COR-L47 (cell line): ENCODE measurements around the gene FLT3LG.
A peak's percentile ranks its signal among the peaks of the same experiment; 100 is the strongest.

Experiments used
- DNase-seq: peaks from one replicate; lab custom pipeline; 2025; lab: John Stamatoyannopoulos, UW

Gene FLT3LG

DNA sequence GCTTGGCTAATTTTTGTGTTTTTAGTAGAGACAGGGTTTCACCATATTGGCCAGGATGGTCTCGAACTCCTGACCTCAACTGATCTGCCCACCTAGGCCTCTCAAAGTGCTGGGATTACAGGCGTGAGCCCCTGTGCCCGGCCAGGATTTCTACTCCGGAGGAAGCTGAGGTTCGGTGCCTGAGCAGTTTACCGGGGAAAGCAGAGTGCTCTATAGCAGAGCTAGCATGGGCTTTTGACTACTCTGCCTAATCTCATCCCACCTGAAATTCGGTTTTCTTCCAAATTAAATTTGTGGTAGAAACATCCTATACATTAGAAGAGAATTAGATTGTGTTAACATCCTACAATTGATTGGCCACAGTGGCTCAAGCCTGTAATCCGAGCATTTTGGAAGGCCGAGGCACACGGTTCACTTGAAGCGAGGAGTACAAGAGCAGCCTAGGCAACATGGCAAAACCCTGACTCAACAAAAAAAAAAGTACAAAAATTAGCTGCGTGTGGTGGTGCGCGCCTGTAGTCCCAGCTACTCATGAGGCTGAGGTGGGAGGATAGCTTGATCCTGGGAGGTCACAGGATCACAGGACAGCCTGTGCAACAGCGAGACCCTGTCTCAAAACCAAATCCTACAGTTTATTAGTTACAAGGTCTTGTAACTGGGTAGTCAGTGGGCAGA lies 15.0 kb downstream of the FLT3LG start:
- no peak for DNase-seq

DNA sequence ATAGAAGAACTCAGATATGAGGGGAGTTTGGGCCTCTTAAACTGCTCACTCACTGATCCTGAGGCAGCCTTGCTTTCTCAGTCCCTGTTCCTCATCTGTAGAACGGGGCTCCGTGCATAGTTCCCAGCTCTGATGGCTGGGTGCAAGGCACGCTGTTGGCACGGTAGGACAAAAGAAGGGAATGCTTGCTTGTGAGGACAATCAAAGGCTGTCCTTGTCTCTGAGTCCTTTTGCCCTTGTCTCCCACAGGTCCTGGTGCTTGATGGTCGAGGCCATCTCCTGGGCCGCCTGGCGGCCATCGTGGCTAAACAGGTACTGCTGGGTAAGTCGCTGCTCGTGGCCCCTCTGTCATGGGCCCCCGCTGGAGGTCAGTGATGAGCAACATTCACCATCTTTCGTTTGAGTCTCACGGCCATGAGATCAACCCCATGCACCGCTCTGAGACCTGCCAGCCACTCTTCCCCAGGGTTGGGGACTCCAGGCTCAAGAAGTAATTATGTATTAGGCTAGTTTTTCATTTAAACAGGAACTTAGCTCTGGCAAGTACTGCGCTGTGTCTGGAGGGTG lies 15.7 kb downstream of the FLT3LG start:
- no peak for DNase-seq

DNA sequence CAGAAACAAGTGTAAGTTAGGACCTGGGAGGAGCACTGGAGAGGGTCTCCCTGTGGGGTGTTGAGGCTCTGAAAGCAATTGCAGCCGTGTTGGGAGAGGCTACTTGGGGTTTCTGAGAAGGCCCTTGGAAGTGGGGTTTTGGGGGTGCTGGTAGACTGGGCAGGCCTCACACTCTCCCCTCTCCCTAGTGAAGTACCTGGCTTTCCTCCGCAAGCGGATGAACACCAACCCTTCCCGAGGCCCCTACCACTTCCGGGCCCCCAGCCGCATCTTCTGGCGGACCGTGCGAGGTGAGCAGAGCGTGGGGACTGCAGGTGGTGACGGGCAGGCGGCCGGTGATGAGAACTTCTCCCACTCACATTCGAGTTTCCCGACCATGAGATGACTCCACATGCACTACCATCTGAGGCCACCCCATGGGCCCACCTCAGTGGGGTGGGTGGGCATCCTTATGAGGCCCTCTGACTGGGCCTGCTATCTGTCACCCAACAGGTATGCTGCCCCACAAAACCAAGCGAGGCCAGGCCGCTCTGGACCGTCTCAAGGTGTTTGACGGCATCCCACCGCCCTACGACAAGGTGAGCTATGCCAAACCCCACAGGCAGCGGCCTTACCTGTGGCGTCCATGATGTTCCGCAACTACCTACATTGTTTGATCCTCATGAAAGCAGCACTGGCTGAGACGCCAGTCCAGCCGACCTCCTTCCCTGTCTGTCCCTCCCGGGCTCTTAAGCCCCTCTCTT lies 16.4 kb downstream of the FLT3LG start:
- DNase-seq = no peak

DNA sequence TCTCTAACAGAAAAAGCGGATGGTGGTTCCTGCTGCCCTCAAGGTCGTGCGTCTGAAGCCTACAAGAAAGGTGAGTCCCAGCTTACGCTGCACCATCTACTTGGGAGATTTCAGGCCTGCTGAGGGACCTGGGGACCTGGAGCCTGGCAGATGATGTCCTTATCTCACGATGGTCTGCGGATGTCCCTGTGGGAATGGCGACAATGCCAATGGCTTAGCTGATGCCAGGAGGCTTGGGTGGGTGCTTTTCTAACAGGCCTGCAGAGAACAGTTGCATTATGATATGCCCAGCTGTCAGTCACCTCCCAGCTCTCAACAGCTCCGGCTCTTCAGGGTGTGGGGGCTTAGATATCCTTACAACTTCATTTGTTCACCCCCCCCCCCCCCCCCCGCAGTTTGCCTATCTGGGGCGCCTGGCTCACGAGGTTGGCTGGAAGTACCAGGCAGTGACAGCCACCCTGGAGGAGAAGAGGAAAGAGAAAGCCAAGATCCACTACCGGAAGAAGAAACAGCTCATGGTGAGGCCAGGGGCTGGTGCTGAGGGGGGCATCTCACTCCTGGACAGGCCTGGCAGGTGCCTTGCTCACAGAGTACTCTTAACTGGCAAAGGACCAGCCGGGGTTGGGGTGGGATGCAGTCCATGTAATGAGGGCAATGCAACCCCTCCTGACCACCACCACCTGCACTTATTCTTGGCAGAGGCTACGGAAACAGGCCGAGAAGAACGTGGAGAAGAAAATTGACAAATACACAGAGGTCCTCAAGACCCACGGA lies 17.2 kb downstream of the FLT3LG start:
- DNase-seq = no peak

DNA sequence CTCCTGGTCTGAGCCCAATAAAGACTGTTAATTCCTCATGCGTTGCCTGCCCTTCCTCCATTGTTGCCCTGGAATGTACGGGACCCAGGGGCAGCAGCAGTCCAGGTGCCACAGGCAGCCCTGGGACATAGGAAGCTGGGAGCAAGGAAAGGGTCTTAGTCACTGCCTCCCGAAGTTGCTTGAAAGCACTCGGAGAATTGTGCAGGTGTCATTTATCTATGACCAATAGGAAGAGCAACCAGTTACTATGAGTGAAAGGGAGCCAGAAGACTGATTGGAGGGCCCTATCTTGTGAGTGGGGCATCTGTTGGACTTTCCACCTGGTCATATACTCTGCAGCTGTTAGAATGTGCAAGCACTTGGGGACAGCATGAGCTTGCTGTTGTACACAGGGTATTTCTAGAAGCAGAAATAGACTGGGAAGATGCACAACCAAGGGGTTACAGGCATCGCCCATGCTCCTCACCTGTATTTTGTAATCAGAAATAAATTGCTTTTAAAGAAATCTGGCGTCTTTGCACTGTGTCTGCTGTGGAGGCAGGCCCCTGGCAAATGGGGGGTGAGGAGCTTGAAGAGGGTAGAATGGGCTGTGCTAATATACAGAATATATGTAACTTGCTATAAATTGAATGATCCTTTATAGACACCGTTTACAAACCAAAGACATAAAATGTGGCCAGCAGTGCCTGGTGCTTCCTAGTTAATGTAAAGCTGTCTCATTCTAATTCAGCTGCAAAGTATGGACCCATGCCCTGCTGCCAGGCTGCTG lies 18.0 kb downstream of the FLT3LG start:
- no peak for DNase-seq

DNA sequence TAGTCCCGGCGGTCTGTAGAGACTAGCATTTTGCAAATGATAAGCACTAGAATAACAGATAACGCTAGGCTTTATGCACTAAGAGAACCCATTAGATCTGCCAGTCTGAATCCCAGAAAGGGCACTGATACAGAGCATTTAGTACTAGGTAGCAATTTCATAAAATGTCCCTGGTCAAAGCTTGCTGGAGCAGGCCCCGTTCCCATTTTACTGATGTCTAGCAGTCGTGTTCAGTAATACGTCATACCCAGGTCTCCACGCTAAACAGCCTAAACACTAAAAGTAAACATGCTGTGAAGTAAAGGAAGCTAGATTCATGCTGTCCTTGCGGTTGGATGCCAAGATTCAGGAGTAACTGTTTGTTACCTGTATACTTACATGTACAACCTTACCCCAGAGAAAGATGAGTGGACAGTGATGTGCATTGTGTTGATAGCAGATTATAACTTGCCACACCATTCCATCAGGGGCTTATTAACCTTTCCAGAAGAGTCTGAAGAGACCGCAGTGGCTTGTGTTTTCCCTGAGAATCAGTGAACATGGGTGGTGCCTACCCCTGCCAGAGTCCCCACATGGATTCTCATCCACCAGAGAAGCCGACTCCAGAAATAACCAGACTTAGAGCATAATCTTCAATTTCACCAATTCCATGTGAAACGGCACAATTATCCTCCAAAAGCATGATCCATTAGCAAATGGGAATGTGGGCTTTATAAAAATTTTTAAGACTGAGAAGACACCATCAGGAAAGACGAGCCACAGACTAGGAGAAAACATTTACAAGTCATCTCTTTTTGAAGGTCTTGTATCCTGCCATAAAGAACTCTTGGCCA lies 18.8 kb downstream of the FLT3LG start:
- DNase-seq = no peak

DNA sequence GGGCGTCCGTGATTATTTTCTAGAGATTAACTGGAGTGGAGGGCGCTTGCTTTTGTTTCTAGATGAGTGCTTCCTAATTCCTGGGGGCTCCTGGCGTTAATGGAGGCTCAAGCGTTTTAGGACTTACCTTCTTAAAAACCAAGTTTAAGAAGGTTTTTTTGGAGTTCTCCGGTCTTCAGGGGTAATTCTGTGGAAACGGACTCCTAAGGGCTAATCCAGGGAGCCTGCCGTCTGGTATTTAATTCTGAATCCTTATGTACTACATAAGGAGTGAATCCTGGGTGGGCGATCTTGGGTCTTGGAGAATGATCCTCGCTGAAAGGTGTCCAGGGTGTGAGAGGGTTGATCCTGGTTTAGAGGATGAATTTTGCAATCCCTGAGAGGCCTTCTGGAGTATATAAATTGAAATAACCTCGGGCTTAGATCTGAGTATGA lies 22.6 kb downstream of the FLT3LG start:
- no peak for DNase-seq

DNA sequence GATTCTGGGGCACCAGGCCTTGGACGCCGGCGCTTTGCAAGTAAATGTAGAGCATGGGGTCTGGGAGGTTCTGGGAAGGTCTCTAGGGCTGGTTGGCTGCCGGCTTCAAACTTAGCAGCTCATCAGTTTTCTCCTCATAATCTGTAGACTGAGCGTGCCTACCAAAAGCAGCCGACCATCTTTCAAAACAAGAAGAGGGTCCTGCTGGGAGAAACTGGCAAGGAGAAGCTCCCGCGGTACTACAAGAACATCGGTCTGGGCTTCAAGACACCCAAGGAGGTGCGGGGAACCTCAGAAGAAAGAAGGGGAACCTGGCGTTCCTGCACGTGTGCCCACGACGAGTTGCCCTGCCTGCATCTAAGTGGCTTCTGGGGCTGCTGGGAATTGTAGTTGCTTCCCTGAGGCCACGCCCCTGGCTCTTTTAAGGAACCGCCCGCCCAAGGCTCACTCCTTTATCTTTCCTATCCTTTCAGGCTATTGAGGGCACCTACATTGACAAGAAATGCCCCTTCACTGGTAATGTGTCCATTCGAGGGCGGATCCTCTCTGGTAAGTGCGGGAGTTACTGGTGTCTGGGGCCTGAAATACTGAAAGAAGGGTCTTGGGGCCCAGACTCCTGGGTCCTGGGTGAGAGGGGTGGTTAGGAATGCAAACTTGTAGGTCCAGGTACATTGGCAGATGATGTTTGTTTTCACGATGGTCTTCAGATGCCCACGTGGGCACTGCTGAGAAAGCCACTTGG lies 23.2 kb downstream of the FLT3LG start:
- peak; percentile 30 for DNase-seq

DNA sequence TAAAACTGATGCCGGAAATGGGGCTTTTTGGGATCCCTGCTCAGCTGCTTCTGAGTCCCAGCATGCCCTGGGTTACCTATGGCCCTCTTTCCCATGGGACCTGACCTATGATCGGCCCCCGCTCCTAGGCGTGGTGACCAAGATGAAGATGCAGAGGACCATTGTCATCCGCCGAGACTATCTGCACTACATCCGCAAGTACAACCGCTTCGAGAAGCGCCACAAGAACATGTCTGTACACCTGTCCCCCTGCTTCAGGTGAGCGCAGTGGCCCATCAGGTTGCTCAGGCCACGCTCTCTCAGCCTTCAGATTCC lies 23.7 kb downstream of the FLT3LG start:
- no peak for DNase-seq

DNA sequence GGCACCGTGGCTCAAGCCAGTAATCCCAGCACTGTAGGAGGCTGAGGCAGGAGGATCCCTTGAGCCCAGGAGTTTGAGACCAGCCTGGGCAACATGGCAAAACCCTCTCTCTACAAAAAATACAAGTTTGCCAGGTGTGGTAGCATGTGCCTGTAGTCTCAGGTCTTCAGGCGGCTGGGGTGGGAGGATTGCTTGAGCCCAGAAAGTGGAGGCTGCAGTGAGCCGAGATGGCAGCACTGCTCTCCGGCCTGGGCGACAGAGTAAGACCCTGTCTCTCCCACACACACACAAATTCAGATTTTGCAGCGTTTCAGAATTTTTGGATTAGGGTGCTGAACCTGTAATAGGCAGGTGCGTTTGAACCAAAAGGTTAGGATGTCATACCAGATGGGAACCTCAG lies 24.5 kb downstream of the FLT3LG start:
- DNase-seq = no peak

DNA sequence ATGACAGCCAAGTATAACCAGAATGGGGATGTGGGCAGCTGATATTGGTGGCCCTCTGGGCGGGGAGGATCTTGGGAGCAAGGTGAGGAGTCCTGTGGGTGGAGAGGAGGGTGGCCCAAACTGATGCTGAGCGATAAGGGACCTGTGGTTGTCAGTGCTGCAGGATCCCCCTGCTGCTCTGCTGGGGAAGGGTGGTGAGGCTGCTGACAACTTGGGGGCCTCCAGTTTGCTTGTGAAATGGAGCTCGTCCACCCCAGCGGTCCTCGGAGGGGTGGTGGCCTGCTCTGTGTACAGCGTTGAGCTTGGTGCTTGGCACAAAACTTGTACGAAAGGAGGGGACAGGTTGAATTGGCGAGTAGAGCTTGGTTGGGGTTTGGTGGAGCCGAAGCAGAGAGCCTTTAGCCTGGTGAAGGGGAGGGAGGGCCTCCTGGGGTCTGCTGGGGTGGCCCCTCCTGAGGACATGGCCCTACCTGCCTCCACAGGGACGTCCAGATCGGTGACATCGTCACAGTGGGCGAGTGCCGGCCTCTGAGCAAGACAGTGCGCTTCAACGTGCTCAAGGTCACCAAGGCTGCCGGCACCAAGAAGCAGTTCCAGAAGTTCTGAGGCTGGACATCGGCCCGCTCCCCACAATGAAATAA lies 25.1 kb downstream of the FLT3LG start:
- DNase-seq = no peak

DNA sequence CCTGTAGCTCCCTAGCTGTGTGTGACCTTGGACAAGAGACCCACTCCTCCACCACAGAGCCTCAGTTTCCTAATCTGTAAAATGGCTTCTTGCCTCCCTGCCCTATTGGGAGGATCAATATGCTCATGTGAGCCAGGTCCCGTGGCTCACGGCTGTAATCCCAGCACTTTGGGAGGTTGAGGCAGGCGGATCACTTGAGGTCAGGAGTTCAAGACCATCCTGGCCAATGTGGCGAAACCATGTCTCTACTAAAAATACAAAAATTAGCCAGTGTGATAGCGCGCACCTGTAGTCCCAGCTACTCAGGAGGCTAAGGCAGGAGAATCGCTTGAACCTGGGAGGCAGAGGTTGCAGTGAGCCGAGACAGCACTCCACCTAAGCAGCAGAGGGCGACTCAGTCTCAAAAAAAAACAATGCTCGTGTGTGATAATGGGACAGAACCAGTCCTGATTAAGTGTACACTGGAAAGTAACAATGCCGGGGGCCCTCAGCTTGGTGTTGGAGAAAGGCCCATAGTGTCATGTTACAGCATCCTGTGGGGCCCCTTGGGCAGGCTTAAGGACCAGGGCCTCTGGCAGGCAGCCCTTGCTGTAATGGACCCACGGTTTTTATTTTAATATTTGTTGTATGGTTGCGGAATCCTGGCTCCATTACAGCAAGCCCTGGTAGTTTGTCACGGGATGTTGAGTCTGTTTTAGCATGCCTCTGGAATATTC lies 29.0 kb downstream of the FLT3LG start:
- DNase-seq = peak; percentile 61

DNA sequence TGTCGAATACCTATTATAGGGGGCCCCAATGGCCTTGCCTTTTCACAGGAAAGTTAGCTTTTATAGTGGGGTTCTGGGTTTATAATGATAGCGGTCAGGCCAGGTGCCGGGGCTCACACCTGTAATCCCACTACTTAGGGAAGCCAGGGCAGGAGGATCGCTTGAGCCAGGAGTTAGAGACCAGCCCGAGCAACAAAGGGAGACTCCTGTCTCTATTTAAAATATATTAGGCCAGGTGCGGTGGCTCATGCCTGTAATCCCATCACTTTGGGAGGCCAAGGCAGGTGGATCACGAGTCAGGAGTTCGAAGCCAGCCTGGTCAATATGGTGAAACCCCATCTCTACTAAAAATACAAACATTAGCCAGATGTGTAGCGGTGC lies 29.6 kb downstream of the FLT3LG start:
- no peak for DNase-seq

DNA sequence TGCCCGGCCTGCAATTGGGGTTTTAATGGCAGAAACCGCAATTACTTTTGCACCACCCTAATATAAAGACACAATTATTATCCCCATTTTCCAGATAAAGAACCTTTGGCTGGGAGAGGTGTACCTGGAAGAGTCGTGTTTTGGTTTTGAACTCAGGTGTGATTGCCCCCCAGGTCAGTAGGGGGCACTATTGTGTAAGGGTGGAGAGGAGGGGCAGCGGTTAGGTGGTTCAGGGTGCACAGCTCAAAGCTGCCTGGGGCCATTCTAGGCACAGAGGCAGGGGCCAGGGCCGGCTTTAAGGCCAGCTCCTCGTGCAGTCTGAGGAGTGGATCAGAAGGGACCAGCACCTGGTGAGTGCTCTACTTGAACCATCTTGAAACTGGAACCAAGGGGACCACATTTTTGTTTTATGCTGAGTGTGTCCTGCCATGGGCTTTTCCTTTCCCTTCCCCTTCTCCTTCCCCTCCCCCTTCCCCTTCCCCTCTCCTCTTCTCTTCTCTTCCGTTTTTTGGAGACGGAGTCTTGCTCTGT lies 32.6 kb downstream of the FLT3LG start:
- peak; percentile 4 for DNase-seq

DNA sequence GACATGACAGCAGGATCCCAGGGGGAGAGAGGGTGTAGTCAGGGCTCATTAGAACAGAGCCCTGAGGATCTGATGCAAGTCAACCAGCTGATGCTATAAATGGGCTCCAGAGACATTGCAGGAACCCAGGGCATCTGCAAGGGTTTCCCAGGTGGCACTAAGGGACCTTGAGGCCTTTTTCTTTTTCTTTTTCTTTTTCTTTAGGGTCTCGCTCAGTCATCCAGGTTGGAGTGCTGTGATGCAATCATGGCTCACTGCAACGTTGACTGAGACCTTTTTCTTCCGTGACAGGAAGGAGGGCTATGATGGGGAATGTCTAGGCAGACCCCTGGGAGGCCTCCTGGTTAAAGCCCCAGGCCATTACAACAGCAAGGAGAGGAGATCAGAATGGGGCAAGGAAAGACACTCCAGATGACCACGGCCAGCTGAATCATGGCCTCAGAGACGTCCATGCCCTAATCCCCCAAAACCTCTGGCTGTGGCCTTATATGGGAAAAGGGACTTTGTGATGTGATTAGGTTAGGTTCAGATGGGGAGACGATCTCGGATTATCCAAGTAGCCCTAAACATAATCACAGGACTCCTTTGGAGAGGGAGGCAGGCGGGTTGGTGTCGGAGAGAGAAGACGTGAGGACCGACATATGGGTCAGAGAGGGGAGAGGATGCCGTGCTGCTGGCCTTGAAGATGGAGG lies 33.9 kb downstream of the FLT3LG start:
- DNase-seq = no peak

DNA sequence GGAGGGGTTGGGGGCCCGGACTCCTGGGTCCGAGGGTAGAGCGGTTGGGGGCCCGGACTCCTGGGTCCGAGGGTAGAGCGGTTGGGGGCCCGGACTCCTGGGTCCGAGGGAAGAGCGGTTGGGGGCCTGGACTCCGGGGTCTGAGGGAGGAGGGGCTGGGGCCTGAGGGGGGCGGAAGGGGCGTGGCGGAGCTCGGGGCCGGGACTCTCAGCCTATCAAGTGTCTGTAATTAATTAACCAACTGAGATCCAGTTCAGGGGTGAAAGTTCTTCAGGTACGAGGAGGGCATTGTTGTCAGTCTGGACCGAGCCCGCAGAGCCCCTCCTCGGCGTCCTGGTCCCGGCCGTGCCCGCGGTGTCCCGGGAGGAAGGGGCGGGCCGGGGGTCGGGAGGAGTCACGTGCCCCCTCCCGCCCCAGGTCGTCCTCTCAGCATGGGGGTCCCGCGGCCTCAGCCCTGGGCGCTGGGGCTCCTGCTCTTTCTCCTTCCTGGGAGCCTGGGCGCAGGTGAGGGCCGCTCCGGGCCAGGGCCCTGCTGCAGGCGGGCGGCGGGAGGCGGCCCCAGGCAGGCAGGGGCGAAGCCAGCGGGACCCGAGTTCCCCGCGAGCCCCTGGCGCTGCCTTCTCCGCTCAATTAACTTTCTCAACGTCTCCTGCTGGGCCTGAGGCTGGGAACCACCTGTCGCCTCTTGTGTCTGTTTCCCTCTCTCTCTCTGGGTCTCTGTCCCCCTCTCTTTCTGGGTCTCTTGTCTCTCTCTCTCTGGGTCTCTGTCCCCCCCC lies 39.1 kb downstream of the FLT3LG start:
- peak; percentile 66 for DNase-seq

DNA sequence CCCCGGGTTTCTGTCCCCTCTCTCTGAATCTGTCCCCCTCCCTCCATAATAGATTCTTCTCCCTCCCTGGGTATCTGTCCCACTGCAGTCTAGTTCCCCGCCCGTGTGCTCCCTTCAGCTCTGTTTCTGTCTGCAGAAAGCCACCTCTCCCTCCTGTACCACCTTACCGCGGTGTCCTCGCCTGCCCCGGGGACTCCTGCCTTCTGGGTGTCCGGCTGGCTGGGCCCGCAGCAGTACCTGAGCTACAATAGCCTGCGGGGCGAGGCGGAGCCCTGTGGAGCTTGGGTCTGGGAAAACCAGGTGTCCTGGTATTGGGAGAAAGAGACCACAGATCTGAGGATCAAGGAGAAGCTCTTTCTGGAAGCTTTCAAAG lies 39.7 kb downstream of the FLT3LG start:
- DNase-seq = no peak

DNA sequence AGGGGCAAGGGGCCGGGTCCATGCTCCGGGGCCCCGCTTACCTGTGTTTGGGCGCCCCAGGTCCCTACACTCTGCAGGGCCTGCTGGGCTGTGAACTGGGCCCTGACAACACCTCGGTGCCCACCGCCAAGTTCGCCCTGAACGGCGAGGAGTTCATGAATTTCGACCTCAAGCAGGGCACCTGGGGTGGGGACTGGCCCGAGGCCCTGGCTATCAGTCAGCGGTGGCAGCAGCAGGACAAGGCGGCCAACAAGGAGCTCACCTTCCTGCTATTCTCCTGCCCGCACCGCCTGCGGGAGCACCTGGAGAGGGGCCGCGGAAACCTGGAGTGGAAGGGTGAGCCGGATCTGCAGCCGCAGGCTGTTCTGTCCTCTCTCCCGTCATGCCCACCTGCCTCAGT lies 40.1 kb downstream of the FLT3LG start:
- no peak for DNase-seq
